ENCODE data around the gene MINAR1.

Gene MINAR1

GRCh38 chr15:79432345-79433275 lies 474 bp downstream of the MINAR1 start:
- no peak for DNase-seq

- no peak for DNase-seq
Measured at GRCh38 chr15:79433276-79433990, 1.3 kb downstream of the MINAR1 start.

GRCh38 chr15:79434361-79434760 lies 2.2 kb downstream of the MINAR1 start:
- no peak for DNase-seq

GRCh38 chr15:79436037-79436780 lies 4.1 kb downstream of the MINAR1 start:
- DNase-seq = no peak

GRCh38 chr15:79437275-79438000 lies 5.3 kb downstream of the MINAR1 start:
- no peak for DNase-seq

GRCh38 chr15:79439236-79439635 lies 7.1 kb downstream of the MINAR1 start:
- DNase-seq = no peak

GRCh38 chr15:79440355-79440908 lies 8.3 kb downstream of the MINAR1 start:
- DNase-seq = no peak

- DNase-seq = no peak
Measured at GRCh38 chr15:79442911-79443310, 10.8 kb downstream of the MINAR1 start.

GRCh38 chr15:79447060-79447459 lies 14.9 kb downstream of the MINAR1 start:
- no peak for DNase-seq

GRCh38 chr15:79450648-79451047 lies 18.5 kb downstream of the MINAR1 start:
- peak; percentile 15 for DNase-seq

- DNase-seq = no peak
Measured at GRCh38 chr15:79451361-79451999, 19.3 kb downstream of the MINAR1 start.

- no peak for DNase-seq
Measured at GRCh38 chr15:79452244-79453051, 20.3 kb downstream of the MINAR1 start.

- no peak for DNase-seq
Measured at GRCh38 chr15:79453446-79453845, 21.3 kb downstream of the MINAR1 start.

- DNase-seq = no peak
Measured at GRCh38 chr15:79454063-79454462, 21.9 kb downstream of the MINAR1 start.

- peak; percentile 13 for DNase-seq
Measured at GRCh38 chr15:79455361-79455760, 23.2 kb downstream of the MINAR1 start.

- DNase-seq = no peak
Measured at GRCh38 chr15:79455943-79456342, 23.8 kb downstream of the MINAR1 start.

- DNase-seq = no peak
Measured at GRCh38 chr15:79458491-79458890, 26.4 kb downstream of the MINAR1 start.

GRCh38 chr15:79459666-79460065 lies 27.5 kb downstream of the MINAR1 start:
- no peak for DNase-seq

GRCh38 chr15:79463043-79463780 lies 31.1 kb downstream of the MINAR1 start:
- DNase-seq = no peak

- DNase-seq = no peak
Measured at GRCh38 chr15:79463781-79464270, 31.7 kb downstream of the MINAR1 start.
